22Rv1 (cell line): ENCODE data around the gene RIT2.

Source experiments
- ZFX ChIP-seq: fragments of 450-650 bp; IDR thresholded peaks from 2 replicates; pipeline ENCODE4 v1.6.1; 2017; ENCODE audit warnings: antibody characterized with exemption, borderline replicate concordance
- TF ChIP-seq, protein P1 (sequence below): fragments of 450-650 bp; IDR thresholded peaks from 2 replicates; pipeline ENCODE4 v1.5.1; 2017; ENCODE audit warnings: mild to moderate bottlenecking

DNA sequence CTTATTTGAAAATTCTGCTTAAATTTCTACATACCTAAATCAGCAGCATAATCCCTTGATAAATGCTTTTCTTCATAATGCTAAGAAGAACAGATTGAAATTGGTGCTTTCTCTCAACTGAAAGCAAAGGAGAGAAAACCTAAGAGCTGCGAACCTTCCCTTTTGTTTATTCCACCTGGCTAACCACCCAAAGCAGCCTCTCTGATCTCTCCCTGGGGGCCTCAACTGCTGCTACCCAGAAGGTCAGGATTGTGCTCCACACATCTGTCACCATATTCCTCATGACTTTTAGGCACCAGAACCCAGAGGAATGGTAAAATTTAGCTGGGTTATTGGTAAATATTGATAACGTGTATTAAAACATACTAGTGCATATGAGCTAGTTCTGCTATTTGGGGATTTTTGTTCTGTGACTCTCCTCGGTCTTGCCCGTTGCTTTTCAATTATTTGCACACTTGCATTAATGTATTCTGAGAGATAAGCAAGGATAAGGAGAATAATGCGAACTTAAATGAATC is 334.1 kb downstream of the RIT2 start:
- TF ChIP-seq, protein P1, sequence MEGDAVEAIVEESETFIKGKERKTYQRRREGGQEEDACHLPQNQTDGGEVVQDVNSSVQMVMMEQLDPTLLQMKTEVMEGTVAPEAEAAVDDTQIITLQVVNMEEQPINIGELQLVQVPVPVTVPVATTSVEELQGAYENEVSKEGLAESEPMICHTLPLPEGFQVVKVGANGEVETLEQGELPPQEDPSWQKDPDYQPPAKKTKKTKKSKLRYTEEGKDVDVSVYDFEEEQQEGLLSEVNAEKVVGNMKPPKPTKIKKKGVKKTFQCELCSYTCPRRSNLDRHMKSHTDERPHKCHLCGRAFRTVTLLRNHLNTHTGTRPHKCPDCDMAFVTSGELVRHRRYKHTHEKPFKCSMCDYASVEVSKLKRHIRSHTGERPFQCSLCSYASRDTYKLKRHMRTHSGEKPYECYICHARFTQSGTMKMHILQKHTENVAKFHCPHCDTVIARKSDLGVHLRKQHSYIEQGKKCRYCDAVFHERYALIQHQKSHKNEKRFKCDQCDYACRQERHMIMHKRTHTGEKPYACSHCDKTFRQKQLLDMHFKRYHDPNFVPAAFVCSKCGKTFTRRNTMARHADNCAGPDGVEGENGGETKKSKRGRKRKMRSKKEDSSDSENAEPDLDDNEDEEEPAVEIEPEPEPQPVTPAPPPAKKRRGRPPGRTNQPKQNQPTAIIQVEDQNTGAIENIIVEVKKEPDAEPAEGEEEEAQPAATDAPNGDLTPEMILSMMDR = no peak
- TF ChIP-seq ZFX = no peak
